HG03378 (cell line): ENCODE results near the gene KRTAP10-9.
"Not testable (repeated sequence)": the region's sequence is repeated elsewhere in the genome, so short reads cannot be mapped to it uniquely, and the experiment has no call there.

Experiments
- ATAC-seq: cut with Tn5 transposase; IDR thresholded peaks from one replicate; pipeline ENCODE4 v1.9.1; 2021; ENCODE audit warnings: mild to moderate bottlenecking, moderate library complexity; ENCODE audit not compliant: unreplicated experiment

Gene KRTAP10-9

GRCh38 chr21:44614961-44615391 is 11.9 kb upstream of the KRTAP10-9 start:
- no peak for ATAC-seq

GRCh38 chr21:44615466-44615865 is 11.4 kb upstream of the KRTAP10-9 start:
- no peak for ATAC-seq

- no peak for ATAC-seq
These were observed 10.8 kb upstream of the KRTAP10-9 start for GRCh38 chr21:44615911-44616590.

GRCh38 chr21:44616591-44616926 is 10.3 kb upstream of the KRTAP10-9 start:
- no peak for ATAC-seq

- ATAC-seq = no peak
These were observed 9.8 kb upstream of the KRTAP10-9 start for GRCh38 chr21:44617071-44617501.

GRCh38 chr21:44618504-44618903 is 8.4 kb upstream of the KRTAP10-9 start:
- ATAC-seq = no peak

- no peak for ATAC-seq
These were observed 8.0 kb upstream of the KRTAP10-9 start for GRCh38 chr21:44618909-44619308.

GRCh38 chr21:44619886-44620285 is 7.0 kb upstream of the KRTAP10-9 start:
- no peak for ATAC-seq

GRCh38 chr21:44623575-44623974 is 3.3 kb upstream of the KRTAP10-9 start:
- no peak for ATAC-seq

GRCh38 chr21:44625756-44626155 is 1.1 kb upstream of the KRTAP10-9 start:
- ATAC-seq = no peak

- no peak for ATAC-seq
These were observed 631 bp upstream of the KRTAP10-9 start for GRCh38 chr21:44626262-44626661.

- not testable (repeated sequence) for ATAC-seq
These were observed 409 bp downstream of the KRTAP10-9 start for GRCh38 chr21:44627181-44627822.

GRCh38 chr21:44627831-44628233 is 939 bp downstream of the KRTAP10-9 start:
- ATAC-seq = not testable (repeated sequence)

- no peak for ATAC-seq
These were observed 2.0 kb downstream of the KRTAP10-9 start for GRCh38 chr21:44628707-44629391.

- no peak for ATAC-seq
These were observed 3.5 kb downstream of the KRTAP10-9 start for GRCh38 chr21:44630440-44630839.

- no peak for ATAC-seq
These were observed 5.2 kb downstream of the KRTAP10-9 start for GRCh38 chr21:44632067-44632466.

- ATAC-seq = no peak
These were observed 9.5 kb downstream of the KRTAP10-9 start for GRCh38 chr21:44636209-44637017.

- ATAC-seq = no peak
These were observed 10.3 kb downstream of the KRTAP10-9 start, which contains the start of gene KRTAP10-10 for GRCh38 chr21:44637018-44637850. Gene KRTAP10-10, plus strand, starts transcription at chr21:44637356. Its CDS starts 62 bp downstream, at chr21:44637418.

- ATAC-seq = not testable (repeated sequence)
These were observed 11.0 kb downstream of the KRTAP10-9 start for GRCh38 chr21:44637851-44638348.
